ENCODE measurements around the gene IKBIP. TPM values are rescaled to one million over a fixed set of nuclear protein-coding genes. Genes with fewer than 3 reads are reported as not detected.
A peak's percentile ranks its signal among the peaks of the same experiment; 100 is the strongest.

IKBIP gene
- total RNA-seq, 4 donors from 2014 or later, result 4.5 to 17.2 (median 10.2) TPM

- no peaks in the 10 kb centered on the region for H3K9me3 ChIP-seq
- TF ChIP-seq POLR2AphosphoS5 (IDR thresholded peaks at IDR 0.05) (no peak), POLR2A (IDR thresholded peaks at IDR 0.05) (no peak), EP300 (IDR thresholded peaks at IDR 0.05) (no peak), CTCF (IDR thresholded peaks at IDR 0.05) (no peak)
- no peak for ATAC-seq
- H3K4me3 ChIP-seq, result no peak overlapping the region
- 90 to 100% methylated on average over 1 to 2 of the region's 3 CpGs for WGBS, 2 donors (ENCODE audit: low coverage in 1 of 2)
- H3K27ac ChIP-seq, result no peak overlapping the region
- H3K27me3 ChIP-seq, result no peaks in the 10 kb centered on the region
- no peaks in the 10 kb centered on the region for H3K4me1 ChIP-seq
- H3K36me3 ChIP-seq, result peaks cover 0 to 73% of the 10 kb centered on the region in 2 donors
Observed at GRCh38 chr12:98669751-98670150, 25.2 kb upstream of the IKBIP start.

- Histone ChIP-seq H3K27ac (no peak overlapping the region), H3K36me3 (peaks cover 0 to 91% of the 10 kb centered on the region in 2 donors), H3K27me3 (no peaks in the 10 kb centered on the region), H3K9me3 (no peaks in the 10 kb centered on the region), H3K4me3 (no peak overlapping the region), H3K4me1 (no peaks in the 10 kb centered on the region)
- TF ChIP-seq POLR2AphosphoS5 (IDR thresholded peaks at IDR 0.05), result no peak
- no peak for TF ChIP-seq EP300 (IDR thresholded peaks at IDR 0.05)
- no peak for TF ChIP-seq CTCF (IDR thresholded peaks at IDR 0.05)
- TF ChIP-seq POLR2A (IDR thresholded peaks at IDR 0.05), result no peak
- no peak for ATAC-seq
Observed at GRCh38 chr12:98660521-98660920, 15.9 kb upstream of the IKBIP start.

GRCh38 chr12:98656289-98657101 is 11.9 kb upstream of the IKBIP start:
- Histone ChIP-seq H3K36me3 (peaks cover 0 to 64% of the 10 kb centered on the region in 2 donors), H3K9me3 (no peaks in the 10 kb centered on the region), H3K4me1 (no peaks in the 10 kb centered on the region), H3K27ac (no peak overlapping the region), H3K27me3 (no peaks in the 10 kb centered on the region), H3K4me3 (no peak overlapping the region)
- no peak for ATAC-seq
- 77 to 82% methylated on average over 6 of the region's 6 CpGs for WGBS, 2 donors (ENCODE audit: low coverage in 1 of 2)
- TF ChIP-seq POLR2AphosphoS5 (IDR thresholded peaks at IDR 0.05), result no peak
- TF ChIP-seq EP300 (IDR thresholded peaks at IDR 0.05), result no peak
- TF ChIP-seq POLR2A (IDR thresholded peaks at IDR 0.05), result no peak
- no peak for TF ChIP-seq CTCF (IDR thresholded peaks at IDR 0.05)

- H3K27ac ChIP-seq, result no peak overlapping the region
- H3K4me1 ChIP-seq, result no peaks in the 10 kb centered on the region
- no peaks in the 10 kb centered on the region for H3K9me3 ChIP-seq
- no peaks in the 10 kb centered on the region for H3K27me3 ChIP-seq
- peak; percentile 32 to 67 (median 54) for TF ChIP-seq CTCF (IDR thresholded peaks at IDR 0.05)
- no peak for TF ChIP-seq EP300 (IDR thresholded peaks at IDR 0.05)
- ATAC-seq, result no peak
- no peak overlapping the region for H3K4me3 ChIP-seq
- 92 to 100% methylated on average over 1 of the region's 1 CpG for WGBS, 2 donors (ENCODE audit: low coverage in 1 of 2)
- peaks cover 0 to 67% of the 10 kb centered on the region in 2 donors for H3K36me3 ChIP-seq
Observed at GRCh38 chr12:98653866-98654493, 9.4 kb upstream of the IKBIP start.

- Histone ChIP-seq H3K9me3 (no peaks in the 10 kb centered on the region), H3K27me3 (no peaks in the 10 kb centered on the region), H3K4me1 (peaks cover 0 to 18% (median 0%) of the 10 kb centered on the region in 3 donors), H3K27ac (no peak overlapping the region), H3K36me3 (peaks cover 0 to 49% of the 10 kb centered on the region in 2 donors), H3K4me3 (no peak overlapping the region)
- TF ChIP-seq POLR2A (IDR thresholded peaks at IDR 0.05) (no peak), POLR2AphosphoS5 (IDR thresholded peaks at IDR 0.05) (no peak), CTCF (IDR thresholded peaks at IDR 0.05) (no peak), EP300 (IDR thresholded peaks at IDR 0.05) (no peak)
- no peak for ATAC-seq
Observed at GRCh38 chr12:98651328-98651727, 6.7 kb upstream of the IKBIP start.

Measured in gastroesophageal sphincter (tissue), 4 donors.